GM19238 (cell line): Measurements from ENCODE around the gene SIK2.

Experiments
- DNase-seq: peaks from one replicate; pipeline ENCODE4 v3.0.0; 2011; ENCODE audit warnings: low spot score; ENCODE audit not compliant: insufficient read length

SIK2 gene

DNA sequence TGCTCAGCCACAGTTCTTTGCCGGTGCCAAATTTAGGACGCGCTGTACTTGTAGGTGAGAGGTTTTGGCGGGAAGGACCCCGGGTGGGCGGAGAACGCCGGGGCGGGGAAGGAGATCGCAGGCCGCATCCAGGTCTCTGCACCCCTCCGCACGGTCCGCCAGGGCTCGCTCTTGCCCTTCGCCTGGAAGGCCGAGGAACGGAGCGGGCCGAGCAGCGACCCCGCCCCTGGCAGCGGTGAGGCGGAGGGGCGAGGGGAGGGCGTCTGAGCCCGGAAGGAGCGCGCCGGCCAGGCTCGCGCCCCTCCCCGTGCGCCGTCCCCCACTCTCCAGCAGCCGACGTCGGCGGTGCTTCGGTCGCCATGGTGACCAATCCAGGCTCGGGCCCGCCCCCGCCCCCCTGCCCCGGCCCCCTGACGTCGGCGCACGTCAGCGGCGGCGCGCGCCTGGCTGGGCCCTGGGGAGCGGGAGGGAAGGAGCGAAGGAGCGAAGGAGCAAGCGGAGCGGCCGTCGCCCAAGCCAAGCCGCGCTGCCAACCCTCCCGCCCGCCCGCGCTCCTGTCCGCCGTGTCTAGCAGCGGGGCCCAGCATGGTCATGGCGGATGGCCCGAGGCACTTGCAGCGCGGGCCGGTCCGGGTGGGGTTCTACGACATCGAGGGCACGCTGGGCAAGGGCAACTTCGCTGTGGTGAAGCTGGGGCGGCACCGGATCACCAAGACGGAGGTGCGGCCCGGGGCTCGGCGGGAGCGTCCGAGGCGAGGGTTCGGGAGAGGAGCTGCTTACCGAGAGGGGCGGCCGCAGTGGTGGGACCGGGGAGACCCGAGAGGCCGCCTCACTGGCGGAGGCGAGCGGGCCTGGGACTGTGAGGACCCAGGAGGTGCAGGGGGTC, at the start of gene SIK2:
Gene SIK2 (plus strand): TSS at position 471 of the 886 bp plus-strand sequence. CDS start 115 bp downstream, at position 586.
- peak; percentile 83 for DNase-seq

DNA sequence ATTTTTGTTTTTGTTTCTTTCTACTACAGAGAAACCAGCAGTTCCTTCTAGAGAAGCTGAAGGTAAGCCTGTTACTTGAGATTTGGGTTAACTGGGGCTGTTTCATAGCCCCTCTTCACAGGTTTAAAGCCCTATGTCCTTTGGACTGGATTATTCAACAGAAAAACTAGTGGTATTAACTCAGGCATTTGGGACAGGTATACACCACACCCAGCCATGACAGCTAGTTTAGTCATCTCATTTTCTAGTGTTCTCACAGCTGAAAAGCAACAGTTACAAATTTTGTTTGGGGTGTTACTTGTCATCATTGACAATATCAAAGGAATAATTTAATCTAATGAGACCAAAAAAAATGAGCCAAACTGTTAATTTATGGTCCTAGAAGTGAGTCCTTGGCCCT, 47.7 kb upstream of the SIK2 start:
- no peak for DNase-seq

DNA sequence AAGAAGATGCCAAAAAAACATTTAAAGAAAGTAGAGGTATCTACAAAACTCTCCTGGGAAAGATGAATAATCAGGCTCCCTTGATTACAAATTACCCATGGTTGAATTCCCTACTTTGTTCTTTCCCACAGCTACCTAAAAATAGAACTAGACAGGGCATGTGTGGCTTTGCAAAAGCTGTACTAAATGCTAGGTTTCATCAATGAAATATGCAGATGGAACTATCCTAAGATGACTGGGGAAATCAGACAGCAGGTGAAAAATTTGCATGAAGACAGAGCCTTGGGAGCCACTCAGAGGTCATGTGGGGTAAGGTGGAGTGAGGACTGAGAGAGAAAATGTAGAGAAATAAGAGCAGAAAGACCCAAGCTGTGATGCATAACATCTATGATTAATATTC, 47.0 kb upstream of the SIK2 start:
- DNase-seq, result no peak

DNA sequence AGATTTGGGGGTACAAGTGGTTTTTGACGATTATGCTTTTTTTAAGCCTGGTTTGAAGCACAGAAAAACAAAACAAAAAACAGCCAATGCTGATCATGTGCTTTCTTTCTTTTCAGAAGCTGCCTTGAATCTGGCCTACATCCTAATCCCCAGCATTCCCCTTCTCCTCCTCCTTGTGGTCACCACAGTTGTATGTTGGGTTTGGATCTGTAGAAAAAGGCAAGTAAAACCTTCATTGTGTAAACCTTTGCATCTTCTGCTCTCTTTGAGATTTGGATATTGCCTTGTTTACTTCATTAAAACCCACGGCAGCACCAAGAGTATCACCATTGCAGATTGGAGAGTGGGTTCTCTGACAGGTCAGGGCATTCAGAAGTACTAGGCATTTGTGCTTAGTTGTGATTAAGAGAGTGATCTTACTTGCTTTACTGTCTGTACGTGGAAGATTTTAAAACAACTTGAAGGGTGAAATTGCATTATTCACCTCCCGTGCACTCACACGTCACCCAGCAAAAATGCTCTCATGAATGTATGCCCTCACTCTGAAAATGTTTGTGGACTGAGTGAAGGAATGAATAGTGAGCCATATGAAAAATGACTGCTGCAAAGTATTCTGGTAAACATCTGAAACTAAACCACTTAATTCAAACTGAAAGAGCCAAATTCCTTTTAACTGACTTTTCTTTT, 44.7 kb upstream of the SIK2 start:
- DNase-seq, result no peak

DNA sequence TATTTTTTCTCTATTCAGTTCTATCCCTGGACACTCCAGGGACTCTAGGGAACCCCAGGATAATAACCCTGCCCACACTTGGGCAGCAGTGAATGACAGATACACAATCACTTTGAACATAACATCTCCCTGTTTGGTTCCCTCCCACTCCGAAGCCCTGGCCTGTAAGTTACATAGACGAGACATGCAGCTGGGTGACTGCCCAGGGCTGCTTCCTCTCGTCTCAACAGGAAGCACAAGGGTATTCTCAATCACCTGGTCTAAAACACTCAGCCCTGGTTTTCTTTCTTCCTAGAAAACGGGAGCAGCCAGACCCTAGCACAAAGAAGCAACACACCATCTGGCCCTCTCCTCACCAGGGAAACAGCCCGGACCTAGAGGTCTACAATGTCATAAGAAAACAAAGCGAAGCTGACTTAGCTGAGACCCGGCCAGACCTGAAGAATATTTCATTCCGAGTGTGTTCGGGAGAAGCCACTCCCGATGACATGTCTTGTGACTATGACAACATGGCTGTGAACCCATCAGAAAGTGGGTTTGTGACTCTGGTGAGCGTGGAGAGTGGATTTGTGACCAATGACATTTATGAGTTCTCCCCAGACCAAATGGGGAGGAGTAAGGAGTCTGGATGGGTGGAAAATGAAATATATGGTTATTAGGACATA, 42.3 kb upstream of the SIK2 start:
- no peak for DNase-seq

DNA sequence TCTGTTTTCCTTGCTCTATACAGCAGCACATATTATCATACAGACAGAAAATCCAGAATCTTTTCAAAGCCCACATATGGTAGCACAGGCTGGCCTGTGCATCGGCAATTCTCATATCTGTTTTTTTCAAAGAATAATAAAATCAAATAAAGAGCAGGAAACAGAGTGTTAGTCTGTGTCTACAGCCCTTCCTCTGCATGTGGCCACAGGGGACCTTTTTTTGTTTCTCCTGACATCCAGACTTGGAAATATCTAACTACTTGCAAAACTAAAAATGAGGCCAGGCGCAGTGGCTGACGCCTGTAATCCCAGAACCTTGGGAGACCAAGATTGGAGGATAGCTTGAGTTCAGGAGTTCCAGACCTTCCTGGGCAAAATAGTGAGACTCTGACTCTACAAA, 41.4 kb upstream of the SIK2 start:
- DNase-seq, result no peak

DNA sequence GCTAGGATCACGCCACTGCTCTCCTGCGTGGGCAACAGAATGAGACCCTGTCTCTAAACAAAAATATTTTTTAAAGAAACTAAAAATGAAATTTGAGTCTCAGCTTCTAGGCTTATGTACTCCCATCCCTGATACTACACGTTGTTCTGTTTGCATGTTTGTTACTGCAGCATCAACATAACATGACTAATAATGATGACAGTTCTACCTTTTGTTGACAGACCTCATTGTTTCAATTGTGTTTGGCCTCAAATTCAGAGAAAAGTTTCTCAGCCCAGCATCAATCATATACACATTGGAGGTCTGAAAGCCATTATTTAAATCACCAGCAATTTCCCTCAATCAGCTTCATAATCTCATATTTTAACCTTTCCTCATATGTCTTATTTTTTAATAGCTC, 40.9 kb upstream of the SIK2 start:
- no peak for DNase-seq

DNA sequence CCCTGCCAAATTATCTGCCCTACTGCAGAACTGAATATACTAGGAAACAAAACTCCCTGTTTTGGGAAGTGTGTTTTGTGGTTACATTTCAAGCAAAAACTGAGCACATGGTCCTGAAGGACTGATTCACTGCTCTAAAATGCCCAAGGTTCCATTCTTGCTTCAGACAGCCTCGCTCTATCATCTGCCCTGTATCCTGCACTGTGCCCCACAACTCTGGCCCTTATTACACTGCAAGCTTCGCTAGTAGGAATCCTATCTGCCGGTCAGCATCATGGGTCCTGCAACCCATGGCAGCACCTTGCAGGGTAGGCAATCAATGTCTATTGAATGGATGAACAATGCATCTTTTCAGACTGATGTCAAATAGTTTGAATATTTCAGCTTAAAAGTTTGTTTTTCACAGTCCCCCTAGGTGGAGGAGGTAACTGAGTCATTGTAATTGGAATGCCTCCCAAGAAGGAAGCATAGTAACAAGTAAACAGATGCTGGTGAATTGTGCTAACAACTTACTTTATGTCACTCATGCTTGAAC, 40.4 kb upstream of the SIK2 start:
- no peak for DNase-seq

DNA sequence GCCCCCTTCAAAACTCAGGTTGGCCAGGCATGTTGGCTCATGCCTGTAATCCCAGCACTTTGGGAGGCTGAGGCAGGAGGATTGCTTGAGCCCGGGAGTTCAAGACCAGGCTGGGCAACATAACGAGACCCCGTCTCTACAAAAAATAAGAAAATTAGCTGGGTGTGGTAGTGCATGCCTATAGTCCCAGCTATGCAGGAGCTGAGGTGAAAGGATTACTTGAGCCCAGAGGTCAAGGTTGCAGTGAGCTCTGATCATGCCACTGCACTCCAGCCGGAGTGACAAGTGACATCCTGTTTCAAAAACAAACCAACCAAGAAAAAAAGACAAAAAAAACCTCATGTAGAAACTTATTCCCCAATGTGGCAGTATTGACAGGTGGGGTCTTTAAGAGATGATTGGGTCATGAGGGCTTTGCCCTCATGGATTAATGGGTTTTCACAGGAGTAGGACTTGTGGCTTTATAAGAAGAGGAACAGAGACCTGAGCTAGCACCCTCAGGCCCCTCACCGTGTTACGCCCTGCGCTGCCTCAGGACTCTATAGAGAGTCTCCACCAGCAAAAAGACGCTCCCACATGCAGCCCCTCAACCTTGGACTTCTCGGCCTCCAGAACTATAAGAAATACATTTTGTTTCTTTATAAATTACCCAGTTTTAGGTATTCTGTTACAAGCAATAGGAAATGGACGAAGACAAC, 39.4 kb upstream of the SIK2 start:
- DNase-seq, result no peak

DNA sequence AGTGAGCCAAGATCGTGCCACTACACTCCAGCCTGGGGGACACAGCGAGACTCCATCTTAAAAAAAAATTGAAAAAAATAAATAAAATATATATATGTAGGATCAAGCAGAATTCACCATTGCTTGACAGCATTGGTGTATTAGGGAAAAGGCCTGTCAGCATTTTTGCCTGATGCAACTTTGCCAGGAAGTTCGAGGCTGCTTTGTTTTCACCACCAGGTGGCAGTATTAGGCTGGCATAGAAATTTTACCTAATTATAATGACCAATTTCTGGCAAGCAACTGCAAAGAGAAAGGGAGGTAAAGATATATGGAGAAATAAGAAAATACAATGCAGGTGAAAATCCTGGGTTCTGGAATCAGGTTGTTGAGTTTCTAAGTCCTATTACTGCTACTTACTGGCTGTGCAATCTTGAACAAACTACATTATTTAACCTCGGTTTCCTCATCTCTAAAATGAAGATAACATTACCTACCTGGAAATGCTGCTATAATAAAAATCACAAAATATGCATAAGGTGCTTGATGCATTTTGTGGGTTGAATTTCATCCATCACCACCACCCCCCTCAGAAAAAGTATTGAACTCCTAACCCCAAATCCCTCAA, 37.0 kb upstream of the SIK2 start:
- peak; percentile 32 for DNase-seq

DNA sequence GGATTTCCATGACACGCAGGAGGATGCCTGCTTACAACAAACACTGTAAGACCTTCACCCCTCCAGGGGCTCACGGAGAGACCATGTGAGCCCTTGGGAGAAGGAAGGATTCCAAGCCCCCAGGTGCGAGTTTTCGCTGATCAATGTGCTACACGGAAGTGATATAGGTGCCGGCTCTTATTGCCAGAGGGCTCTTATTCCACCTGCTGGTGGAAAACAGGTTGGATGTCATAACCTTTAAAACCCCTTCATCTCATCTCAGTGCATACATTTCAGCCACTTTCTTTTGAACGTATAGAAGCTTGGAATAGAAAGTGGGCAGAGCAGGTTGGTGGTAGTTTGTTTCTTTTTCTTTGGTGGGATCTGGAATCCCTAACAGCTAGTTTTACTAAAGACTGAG, 35.9 kb upstream of the SIK2 start:
- no peak for DNase-seq

DNA sequence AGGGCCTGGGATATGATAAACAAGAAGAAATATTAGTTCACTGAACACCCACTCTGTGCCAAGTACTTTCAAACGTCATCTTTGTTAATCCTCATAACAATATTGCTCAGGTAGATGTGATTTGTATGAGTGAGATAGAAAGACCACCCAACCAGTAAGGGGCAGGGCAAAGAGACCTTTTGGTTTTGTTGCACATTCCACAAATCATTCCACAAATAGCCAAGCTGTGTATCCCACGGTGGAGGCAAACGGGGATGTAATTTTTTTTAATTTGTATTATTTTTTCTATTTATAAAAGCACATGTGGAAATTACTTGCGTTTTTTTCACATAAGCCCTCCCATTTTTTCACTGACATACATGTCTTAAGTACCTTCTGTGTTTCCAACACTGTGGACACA, 32.8 kb upstream of the SIK2 start:
- no peak for DNase-seq

DNA sequence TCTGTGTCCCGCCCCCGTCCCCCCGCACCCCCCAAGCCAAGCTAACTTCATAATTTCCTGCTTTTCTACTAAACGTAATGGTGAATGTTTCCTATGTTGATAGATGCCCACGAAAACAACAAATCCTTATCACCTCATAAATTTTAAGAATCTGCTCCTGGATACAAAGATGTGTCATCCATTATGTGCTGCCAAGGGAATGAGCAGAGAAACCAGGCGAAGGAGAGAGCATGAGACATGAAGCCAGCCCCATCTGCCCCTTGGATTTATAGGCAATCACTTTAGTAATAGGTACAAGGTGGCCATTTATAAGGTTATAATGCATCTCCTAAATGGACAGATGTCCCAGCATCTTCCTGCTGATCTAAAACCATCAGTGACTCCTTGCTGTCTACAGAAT, 31.5 kb upstream of the SIK2 start:
- no peak for DNase-seq

DNA sequence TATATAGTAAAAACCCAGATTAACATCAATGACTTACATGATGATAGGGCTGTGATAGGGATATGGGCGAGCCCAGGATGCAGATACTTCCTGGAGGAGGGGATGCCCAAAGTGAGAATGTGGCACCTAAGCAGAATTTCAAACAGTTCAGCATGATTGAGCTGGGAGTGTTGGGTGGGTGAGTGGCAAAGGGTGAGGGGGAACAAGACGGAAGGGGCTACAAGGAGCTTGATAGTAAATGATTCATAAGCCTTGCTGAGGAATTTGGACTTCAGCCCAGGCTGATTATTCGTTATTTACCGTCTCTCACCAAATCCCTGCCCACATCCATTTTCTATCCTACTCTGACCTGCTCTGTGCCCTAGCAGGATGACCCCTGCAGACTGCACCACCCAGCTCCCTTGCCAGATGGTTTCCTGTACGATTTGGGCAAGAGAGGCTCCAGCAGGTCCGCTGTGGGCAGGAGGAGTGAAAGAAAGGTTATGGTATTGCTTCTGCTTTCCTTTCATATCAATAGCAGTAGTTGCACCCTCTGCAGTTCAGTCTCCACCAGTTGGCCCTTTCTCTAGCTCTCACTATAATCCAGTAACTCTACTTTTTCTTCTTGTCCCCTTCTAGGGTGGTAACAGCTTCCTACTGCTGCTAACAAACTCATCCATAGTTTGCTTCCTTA, 30.3 kb upstream of the SIK2 start:
- DNase-seq, result no peak

DNA sequence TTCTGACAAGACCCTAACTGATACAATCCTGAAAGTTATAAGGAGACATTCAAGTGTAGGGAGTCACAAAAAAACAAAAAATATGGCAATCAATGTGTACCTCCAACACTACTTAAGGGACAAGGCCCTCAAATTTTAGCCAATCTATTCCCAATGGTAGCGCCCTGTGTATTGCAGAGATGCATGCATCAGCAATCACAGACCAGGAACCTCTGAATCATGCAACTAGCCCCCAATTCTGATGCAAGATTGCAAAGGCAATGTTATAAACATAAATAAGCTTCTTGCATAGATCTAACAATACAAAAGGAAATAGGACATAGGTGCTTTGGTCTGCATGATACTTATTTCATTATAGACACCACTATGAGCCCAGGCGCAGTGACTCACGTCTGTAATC, 29.7 kb upstream of the SIK2 start:
- no peak for DNase-seq

DNA sequence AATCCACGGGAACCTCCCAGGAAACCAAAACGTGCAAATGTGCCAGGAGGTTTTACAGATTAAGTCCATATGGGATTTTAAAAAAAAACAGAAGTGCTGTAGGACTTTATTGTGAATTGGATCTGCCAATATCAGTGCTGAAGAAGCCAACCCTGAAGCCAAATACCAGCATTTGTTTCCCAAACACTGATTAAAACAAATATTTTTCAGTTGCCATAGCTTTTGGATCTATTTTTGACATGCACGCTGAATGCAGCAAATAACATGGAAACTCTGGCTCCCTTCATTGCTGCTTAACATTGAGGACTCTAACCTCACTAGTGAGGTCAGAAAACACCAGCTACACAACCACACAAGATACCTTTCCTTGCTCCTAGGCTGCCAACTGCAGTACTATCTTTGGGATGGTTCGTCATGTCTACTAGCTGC, 28.4 kb upstream of the SIK2 start:
- DNase-seq, result no peak

DNA sequence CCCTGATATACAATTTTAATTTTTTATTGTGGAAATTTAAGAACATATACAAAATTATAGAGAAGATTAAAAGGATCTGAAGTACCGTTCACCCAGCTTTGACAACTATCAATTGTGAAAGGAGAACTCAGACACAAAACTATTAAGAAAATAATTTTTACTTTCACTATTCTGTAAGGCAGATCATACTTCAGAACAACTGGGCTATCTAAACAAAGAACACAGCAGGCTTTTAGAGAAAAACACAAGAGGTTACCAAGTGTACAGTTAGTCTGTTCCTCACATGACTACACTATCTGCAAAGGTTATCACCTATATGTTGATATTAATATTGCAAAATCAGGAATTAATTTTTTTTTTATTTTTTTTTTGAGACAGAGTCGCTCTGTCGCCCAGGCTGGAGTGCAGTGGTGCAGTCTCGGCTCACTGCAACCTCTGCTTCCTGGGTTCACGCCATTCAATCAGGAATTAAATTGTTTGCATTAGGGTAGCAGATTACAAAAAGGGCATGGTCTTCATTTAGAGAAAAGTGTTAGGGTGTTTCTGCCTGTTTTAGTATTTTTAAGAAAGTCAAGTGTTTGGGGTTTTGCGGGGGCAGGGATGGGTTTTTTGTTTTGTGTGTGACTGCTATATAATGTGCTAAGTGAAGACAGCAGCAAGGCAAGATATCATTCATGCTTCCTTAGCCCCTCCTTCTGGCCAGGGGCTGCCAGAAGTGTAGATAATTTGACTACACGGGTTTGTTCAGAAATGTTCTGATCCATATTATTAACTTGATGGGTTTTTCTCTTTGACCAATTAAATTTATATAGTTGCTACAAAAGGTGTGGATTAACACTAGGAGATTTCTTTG, 27.6 kb upstream of the SIK2 start:
- no peak for DNase-seq

DNA sequence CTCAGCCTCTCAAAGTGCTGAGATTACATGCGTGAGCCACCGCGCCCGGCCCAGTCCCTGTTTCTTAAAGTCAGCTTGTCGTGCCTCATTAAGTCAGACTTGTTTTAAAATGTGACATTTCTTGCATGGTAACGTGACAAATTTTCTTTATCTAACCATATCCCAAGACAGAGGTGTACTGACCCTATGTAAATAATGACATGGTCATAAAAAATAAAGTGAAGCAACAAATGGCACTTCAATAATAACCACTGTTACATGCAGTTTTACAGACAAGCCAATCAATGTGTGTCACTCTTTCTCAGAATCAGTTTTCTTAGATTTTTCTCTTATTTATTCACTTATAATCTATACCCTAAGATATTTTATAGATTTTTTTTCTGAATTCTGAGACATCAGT, 26.5 kb upstream of the SIK2 start:
- DNase-seq, result no peak

DNA sequence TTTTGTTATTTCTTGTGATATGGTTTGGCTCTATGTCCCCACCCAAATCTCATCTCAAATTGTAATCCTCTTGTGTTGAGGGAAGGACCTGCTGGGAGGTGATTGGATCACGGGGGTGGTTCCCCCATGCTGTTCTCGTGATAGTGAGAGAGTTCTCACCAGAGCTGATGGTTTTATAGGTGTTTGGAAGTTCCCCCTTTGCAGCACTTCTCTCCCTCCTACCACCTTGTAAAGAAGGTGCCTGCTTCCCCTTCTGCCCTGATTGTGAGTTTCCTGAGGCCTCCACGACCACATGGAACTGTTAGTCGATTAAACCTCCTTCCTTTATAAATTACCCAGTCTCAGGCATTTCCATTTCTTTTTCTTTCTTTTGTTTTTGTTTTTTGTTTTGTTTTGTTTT, 24.4 kb upstream of the SIK2 start:
- DNase-seq, result no peak

DNA sequence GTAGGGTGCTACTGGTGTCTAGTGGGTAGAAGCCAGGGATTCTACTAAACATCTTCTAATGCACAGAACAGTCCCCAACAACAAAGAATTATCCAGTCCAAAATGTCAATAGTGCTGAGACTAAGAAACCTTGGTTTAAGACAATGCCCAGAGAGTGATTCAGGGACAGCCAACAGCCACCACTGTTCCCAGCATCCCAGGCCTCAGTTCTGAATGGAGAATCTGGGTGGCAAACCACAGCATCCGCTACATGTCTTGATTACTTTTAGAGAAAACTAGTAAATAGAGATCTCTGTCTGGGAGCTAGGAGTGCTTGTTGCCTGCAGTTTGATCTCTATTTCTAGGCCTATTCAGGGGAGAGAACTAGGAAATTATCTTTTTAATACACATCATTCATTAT, 20.9 kb upstream of the SIK2 start:
- no peak for DNase-seq
